ENCODE measurements around the gene AGPAT4. TPM values are rescaled to one million over a fixed set of nuclear protein-coding genes. Genes with fewer than 3 reads are reported as not detected.

AGPAT4 gene
- total RNA-seq, 1 experiment from 2014 or later, result 10.1 TPM

DNA sequence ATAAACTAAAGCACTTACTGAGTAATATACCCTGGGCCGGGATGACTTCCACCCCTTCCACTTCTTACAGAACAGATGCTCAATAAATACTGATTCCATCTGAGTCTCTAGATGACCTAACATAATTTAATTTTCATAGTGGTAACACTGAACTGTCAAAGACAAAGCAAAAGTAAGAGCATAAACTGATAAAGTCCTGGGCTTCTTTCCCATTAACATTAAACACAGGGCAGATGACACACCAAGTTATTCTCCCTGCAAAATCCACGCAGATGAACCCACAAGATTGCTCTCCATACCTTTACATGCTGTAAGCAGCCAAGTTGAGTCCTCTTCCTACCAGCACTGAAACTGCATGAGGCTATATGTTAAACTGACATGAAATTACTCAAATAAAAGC is 27.1 kb downstream of the AGPAT4 start:
- intact Hi-C loops (cut with micrococcal nuclease; ENCODE audit: unreplicated experiment), result no loop called here
- DNase-seq (ENCODE audit: low spot score), result no peak
- Histone ChIP-seq H3K4me1 (ENCODE audit: insufficient read depth, low read length, poor library complexity, severe bottlenecking) (peaks cover 4% of the 10 kb centered on the region), H3K9me3 (ENCODE audit: low read depth, low read length, poor library complexity, severe bottlenecking) (no peaks in the 10 kb centered on the region), H3K27ac (ENCODE audit: low read depth, low read length, poor library complexity, severe bottlenecking) (no peak overlapping the region), H3K27me3 (replicated peaks; ENCODE audit: insufficient read depth, low read depth, low read length, poor library complexity) (no peaks in the 10 kb centered on the region), H3K4me3 (ENCODE audit: low read depth, low read length, poor library complexity, severe bottlenecking) (no peak overlapping the region), H3K36me3 (ENCODE audit: insufficient read depth, low read length, poor library complexity, severe bottlenecking) (no peaks in the 10 kb centered on the region)
- no peak for TF ChIP-seq EZH2 (IDR thresholded peaks at IDR 0.05; ENCODE audit: borderline replicate concordance, low read depth, low read length, poor library complexity, severe bottlenecking)
- TF ChIP-seq, protein P1, sequence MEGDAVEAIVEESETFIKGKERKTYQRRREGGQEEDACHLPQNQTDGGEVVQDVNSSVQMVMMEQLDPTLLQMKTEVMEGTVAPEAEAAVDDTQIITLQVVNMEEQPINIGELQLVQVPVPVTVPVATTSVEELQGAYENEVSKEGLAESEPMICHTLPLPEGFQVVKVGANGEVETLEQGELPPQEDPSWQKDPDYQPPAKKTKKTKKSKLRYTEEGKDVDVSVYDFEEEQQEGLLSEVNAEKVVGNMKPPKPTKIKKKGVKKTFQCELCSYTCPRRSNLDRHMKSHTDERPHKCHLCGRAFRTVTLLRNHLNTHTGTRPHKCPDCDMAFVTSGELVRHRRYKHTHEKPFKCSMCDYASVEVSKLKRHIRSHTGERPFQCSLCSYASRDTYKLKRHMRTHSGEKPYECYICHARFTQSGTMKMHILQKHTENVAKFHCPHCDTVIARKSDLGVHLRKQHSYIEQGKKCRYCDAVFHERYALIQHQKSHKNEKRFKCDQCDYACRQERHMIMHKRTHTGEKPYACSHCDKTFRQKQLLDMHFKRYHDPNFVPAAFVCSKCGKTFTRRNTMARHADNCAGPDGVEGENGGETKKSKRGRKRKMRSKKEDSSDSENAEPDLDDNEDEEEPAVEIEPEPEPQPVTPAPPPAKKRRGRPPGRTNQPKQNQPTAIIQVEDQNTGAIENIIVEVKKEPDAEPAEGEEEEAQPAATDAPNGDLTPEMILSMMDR (conservative IDR thresholded peaks at IDR 0.05; ENCODE audit: low read depth, low read length), result no peak
- CTCF ChIA-PET, result no interaction called here
- BruUV-seq (replicated peaks), result no TSS peak
- POLR2A ChIA-PET (ENCODE audit: low non-redundant PET), result no interaction called here

DNA sequence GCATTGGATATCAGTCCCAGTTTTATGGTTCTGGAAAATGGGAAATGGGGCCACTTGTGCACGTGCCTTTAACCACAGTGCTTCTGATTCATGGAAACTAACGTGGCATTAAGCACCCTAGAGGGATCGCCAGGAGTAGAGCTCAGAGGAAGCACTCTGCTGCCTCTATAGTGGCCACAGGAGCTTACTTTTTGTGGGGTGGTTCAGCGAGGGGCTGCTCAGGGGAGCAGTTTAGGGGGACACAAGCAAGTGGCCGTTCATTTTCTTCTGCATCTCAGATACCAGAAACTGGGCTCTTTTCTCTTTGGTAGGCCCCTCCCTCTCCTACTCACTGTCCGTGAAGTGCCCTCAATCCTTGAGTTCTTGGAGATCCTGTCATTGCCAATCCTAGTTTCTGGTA is 28.5 kb downstream of the AGPAT4 start:
- intact Hi-C loops (cut with micrococcal nuclease; ENCODE audit: unreplicated experiment), result no loop called here
- no peak for TF ChIP-seq EZH2 (IDR thresholded peaks at IDR 0.05; ENCODE audit: borderline replicate concordance, low read depth, low read length, poor library complexity, severe bottlenecking)
- TF ChIP-seq, protein P1 (conservative IDR thresholded peaks at IDR 0.05; ENCODE audit: low read depth, low read length), result no peak
- no peaks in the 10 kb centered on the region for H3K27me3 ChIP-seq (replicated peaks; ENCODE audit: insufficient read depth, low read depth, low read length, poor library complexity)
- BruUV-seq (replicated peaks), result no TSS peak
- ChIA-PET CTCF (no interaction called here), POLR2A (ENCODE audit: low non-redundant PET) (no interaction called here)
- H3K9me3 ChIP-seq (ENCODE audit: low read depth, low read length, poor library complexity, severe bottlenecking), result no peaks in the 10 kb centered on the region
- H3K4me1 ChIP-seq (ENCODE audit: insufficient read depth, low read length, poor library complexity, severe bottlenecking), result peaks cover 4% of the 10 kb centered on the region
- no peak for DNase-seq (ENCODE audit: low spot score)
- no peak overlapping the region for H3K4me3 ChIP-seq (ENCODE audit: low read depth, low read length, poor library complexity, severe bottlenecking)
- no peaks in the 10 kb centered on the region for H3K36me3 ChIP-seq (ENCODE audit: insufficient read depth, low read length, poor library complexity, severe bottlenecking)
- no peak overlapping the region for H3K27ac ChIP-seq (ENCODE audit: low read depth, low read length, poor library complexity, severe bottlenecking)

DNA sequence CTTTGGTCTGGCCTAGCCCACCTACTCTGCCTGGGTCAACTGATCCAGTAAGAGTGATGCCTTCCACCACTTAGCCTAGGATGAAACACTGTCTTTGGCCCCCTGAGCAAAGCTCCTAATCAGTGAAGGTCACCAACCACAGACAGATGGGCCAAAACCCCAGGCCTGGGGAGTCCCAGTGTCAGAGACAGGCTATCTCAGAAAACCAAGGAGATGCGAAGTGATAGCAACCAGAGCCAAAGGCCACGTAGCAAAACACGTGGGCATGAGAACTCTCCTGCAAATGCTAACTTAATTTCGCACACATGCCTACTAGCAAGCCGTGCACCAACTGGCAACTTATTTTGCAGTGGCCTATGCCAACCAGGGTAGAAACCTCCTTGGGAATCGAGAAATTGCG is 29.1 kb downstream of the AGPAT4 start:
- ChIA-PET CTCF (no interaction called here), POLR2A (ENCODE audit: low non-redundant PET) (no interaction called here)
- no peak overlapping the region for H3K27ac ChIP-seq (ENCODE audit: low read depth, low read length, poor library complexity, severe bottlenecking)
- intact Hi-C loops (cut with micrococcal nuclease; ENCODE audit: unreplicated experiment), result no loop called here
- H3K4me3 ChIP-seq (ENCODE audit: low read depth, low read length, poor library complexity, severe bottlenecking), result no peak overlapping the region
- TF ChIP-seq EZH2 (IDR thresholded peaks at IDR 0.05; ENCODE audit: borderline replicate concordance, low read depth, low read length, poor library complexity, severe bottlenecking), result no peak
- TF ChIP-seq, protein P1 (conservative IDR thresholded peaks at IDR 0.05; ENCODE audit: low read depth, low read length), result no peak
- no peaks in the 10 kb centered on the region for H3K9me3 ChIP-seq (ENCODE audit: low read depth, low read length, poor library complexity, severe bottlenecking)
- no peak for DNase-seq (ENCODE audit: low spot score)
- H3K27me3 ChIP-seq (replicated peaks; ENCODE audit: insufficient read depth, low read depth, low read length, poor library complexity), result no peaks in the 10 kb centered on the region
- BruUV-seq (replicated peaks), result no TSS peak
- H3K36me3 ChIP-seq (ENCODE audit: insufficient read depth, low read length, poor library complexity, severe bottlenecking), result no peaks in the 10 kb centered on the region
- peaks cover 4% of the 10 kb centered on the region for H3K4me1 ChIP-seq (ENCODE audit: insufficient read depth, low read length, poor library complexity, severe bottlenecking)

Data from A673 (cell line).